Activated gamma-delta T cell treated with anti-CD3 and anti-CD28 coated beads, Interleukin-2, amount 50 U/mL, for 16 hours (primary cell): ENCODE results near the gene ANO8.

Source experiments
- DNase-seq: peaks from one replicate; pipeline ENCODE4 v3.0.0-alpha.2; 2020; ENCODE audit warnings: low read depth

ANO8 gene

DNA sequence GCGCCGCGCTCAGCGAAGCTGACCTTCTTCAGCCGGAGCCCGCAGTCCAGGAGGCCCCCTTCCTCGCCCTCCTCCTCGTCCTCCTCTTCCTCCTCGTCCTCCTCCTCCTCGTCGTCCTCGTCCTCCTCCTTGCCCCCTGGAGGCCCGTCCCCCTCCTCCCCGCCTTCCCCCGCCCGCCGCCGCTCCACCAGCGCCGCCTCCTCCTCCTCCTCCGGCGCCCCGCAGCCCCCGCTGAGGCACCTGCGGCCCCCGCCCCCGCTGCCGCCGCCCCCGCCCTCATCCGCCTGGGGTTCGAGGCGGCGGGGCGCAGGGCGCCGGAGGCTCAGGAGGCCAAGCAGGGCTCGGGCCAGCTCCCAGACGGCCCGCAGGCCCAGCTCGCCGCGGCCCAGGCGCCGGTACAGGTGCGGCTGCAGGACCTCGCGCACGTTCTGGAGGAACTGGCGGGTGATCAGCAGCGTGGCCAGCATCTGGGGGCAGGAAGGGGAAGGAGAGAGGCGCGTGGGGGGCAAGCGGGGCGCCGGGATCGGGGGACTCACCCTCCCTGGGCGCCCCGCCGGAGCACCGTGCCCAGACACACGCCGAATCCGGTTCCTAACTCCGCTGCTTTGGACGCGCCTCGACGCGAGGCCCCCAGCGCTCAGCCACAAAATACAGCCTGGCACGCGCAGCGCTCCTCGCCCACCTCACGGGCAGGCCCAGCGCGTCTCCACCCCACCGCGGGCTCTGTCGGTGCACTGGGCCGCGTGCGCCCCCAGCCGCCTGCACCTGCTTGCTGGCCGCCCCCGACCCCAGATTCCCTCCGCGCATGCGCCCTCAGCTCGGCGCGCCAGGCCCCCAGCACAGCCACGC, 5.9 kb downstream of the ANO8 start:
- DNase-seq, result no peak

DNA sequence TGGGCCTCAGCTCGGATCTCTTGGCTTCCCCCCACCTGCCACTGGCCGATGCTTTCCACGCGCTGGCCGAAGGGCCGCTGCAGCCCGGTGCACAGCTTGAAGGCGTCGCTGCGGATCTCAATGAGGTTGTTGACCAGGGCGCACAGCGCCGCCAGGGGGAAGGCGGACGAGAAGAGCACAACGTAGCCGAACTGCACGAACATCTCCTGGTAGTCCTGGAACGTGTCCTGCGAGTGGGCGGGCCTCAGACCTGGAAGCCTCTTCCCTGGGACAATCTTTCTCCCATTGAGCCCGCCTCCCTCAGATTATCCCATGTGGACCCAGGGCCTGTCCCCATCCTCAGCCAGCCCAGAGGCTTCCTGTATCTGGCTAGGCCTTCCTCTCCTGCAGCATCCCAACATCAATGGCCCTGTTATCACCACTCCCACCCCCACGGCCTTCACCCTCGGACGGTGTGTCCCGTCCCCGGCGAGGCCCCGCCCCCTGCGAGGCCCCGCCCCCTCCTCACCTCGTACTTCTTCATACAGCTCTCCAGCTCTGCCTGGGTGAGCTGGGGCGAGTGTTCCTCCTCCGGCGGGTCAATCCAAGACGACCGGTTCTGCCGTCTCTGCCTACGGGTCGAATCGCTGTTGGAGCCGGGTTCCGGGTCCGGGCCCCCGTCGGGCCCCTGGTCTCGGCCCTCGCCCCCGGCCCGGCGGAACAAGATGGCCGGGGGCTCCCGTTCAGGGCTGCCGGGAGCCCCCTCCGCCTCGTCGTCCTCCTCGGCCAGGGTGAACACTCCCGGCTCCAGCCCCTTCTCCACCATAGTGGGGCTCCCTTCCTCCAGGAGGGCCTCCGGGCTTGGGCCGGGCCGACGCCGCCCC, 6.8 kb downstream of the ANO8 start:
- peak; percentile 29 for DNase-seq

DNA sequence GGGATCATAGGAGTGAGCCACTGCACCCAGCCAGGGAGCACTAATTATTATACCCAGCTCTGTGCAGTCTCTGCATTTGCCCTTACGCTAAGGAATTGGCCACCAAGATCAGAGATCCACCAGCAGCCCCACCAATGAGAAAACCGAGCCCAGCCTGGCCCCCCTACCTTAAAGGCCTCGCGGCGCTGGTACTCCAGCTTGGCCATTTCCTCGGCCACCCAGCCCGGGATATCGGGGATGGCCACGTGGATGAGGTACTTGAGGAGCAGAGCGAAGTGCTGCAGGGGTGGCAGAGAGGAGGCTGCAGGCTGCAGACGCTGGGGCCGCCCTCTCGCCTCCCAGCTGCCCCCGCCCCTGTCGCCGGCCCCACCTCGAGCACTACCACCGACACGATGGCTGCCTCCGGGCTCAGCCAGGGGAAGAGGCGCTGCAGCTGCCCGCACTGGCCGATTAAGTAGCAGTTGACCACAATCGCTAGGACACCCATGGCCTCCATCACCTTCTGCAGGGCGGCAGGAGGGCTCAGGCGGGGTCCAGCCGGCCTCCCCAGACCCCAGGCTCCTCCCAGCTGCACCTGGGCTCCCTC, 7.5 kb downstream of the ANO8 start:
- DNase-seq, result no peak

DNA sequence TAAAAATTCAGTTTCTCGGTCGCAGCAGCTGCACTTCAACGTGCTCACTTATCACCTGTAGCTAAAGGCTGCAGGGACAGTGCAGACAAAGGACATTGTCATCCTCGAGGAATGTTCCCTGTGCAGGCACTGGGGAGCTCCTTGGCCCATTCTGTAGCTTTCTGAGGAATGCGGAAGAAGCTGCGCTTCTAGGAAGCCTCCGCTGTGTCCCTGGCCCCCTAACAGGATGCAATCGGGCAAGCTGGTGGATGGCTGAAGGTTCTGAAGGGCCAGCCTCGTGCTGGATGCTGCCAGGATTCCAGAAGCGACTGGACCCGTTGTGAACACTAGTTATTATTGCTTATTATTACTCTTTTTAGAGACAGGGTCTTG, 8.1 kb downstream of the ANO8 start:
- DNase-seq, result no peak

DNA sequence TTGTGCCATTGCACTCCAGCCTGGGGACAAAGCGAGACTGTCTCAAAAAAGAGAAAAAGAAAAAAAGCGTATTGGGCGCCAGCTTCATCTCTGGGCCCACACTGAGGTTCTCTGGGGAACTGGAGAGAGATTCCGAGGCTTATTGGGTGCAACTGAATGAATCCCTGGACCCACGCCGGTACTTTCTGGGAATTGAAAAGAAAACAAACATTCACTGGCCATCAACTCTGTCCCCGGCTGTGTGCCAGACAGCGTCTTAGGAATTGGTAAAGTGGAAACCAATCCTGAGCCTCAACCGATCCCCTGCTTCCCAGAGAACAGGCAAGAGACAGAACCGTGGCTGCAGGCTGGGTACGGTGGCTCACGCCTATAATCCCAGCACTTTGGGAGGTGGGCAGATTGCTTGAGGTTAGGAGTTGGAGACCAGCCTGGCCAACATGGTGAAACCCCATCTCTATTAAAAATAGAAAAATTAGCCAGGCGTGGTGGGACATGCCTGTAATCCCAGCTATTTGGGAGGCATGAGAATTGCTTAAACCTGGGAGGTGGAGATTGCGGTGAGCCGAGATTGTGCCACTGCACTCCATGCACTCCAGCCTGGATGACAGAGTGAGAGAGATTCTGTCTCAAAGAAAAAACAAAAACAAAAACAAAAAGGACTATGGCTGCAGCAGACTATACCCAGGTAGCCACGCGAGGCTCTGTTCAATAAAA, 8.6 kb downstream of the ANO8 start:
- DNase-seq, result no peak

DNA sequence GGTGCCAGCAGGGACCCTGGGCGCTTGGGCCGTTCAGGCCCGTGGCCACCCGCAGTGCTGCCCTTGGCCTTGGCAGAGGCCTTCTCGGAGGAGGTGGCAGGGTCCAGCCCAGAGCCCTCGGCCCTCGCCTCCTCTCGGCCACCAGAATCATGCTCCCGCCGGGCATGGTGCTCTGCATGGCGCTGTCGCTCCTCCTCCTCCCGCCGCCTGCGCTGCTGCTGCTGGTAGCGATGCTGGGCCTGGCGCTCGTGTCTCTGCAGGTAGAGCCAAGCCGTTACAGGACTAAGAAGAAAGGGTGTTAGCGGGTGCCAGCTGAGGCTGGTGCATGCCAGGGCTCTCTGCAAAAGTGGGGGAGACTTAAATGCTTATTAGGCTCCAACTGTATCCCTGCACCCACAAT, 9.5 kb downstream of the ANO8 start:
- DNase-seq, result no peak

DNA sequence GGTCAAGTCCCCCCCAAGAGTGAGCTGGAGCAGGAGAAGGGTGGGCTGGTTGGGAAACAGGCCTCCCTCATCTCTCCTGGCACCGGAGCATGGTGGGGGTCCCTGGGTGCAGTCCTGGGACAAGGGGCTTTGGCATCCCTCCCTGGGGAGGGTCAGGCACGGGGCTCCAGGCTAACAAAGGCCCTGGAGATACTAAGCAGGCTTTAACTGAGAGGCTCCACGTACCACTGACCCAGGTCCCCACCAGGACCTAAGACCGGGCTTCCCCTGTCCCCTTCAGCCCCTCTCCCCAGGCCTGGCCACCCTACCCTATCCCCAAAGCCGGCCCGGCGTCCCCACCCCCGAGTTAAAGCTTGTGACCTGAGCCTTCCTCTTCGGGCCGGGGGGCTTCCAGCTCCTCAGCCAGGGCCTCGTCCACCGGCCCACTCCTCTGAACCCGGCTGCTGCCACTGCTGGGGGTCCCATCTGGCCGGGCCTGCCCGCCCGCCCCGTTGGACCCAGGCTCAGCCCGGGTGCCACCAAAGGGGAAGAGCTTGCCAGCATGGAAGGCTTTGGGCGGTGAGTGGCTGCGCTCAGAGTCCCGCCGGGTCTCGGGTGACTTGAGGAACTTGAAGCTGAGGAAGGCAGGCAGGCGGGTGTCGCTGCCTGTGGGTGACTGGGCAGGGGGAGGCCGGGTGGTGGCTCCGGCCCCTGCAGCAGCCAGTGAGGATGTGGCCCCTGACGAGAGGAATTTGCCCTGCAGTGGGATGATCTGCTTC, 10.1 kb downstream of the ANO8 start:
- DNase-seq, result no peak

DNA sequence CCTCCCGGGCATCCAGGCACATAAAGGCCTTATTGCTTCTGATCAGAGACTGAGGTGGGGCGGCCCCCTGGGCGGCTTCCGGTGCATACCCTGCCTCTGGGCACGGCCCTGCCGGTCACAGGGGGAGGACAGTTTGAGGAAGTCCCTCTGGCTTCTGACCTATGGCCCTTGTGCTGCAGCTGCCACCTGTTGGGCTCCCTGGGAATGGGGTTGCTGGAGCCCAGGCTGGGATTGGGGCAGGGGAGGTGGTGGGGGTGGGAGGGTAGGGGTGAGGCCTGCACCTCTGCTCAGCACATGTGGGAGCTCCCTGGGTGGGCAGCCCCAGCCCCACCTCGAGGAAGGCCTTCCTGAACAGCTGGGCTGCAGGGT, 10.7 kb downstream of the ANO8 start:
- DNase-seq, result no peak

DNA sequence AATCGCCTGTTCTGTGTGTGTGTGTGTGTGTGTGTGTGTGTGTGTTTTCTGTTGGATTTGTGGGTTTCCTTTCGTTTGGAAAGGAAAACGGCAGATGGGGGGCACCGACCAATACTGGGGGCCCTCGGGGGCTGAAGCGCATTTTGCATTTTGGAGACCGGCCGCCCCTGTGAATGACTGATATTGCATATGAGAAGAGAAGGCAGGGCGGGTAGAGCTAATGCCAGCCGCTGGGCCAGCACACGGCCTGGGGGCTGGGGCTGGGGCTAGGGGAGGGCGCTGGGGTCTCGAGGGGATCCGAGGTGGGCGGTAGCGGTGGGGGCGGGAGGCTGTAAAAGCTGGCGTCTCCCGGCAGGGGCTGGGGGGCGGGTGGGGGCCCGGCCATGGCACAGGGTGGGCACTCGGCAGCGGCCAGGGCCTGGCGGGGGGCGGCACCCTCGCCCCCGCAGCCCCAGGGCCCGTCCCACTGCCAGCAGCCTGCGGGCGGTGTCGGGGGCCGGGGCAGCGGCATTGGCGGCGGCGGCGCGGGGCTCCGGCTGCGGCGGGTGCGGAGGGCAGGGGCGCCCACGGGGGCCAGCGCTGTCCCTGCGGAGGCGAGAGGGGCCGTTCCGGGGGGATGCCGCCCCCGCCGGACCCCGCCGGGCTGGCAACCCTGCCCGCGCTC, 11.2 kb downstream of the ANO8 start:
- DNase-seq, result no peak

DNA sequence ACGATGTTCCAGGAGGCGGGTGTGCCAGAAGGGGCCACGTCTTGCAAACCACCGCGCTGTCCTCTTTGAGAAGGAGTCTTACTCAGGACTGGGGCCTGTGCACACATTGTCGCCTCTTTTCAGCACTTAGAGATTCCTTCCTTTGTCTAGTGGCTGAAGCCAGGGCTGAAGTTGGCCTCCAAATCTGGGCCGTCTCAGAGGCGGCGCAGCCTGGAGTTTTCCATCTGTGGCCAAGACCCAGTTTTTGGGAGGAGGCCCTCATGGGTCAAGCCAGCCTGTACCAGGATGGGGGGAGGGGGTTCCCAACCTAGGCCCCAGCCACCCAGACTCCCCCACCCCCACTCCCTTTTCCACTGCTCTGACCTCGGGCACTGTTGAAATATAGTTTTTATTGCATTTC, 11.8 kb downstream of the ANO8 start:
- DNase-seq, result no peak

DNA sequence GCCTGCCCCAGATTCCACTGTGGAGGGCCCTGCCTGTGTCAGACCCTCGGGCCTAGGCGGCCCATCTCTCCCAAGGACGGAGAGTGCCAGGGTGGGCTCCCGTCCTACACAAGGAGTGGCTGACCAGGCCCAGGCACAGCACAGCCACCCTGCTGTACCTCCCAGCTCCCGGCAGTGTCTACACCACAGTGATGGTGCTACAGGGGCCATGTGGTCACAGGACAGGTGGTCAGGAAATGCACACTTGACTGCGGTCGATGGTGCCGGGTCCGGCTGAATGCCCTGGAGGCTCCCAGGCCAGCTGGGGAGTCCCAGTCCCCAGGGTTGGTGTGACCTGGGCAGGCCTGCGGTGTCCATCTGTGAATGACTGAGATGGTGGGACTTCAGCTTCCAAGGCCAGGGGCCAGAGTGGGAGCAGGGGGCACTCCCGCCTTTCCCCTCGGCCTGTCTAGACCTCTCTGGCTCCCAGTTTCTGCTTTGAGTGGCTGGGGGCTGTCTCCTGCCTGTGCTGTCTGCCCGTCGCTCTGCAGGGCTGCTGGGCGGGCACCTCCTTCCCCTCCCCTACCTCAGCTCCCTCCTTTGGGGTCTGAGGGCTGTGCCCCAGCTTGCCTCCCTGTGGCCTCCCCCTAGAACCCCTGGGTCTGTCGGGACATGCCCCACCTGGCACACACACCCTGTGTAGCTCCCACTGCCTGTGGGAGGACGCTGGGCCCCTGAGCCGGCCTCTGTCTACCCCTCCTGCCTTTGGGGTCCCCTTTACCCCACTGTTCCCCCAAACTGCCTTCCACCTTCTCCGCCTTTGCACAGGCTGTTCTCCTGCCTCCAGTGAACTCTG, 12.8 kb downstream of the ANO8 start:
- no peak for DNase-seq

DNA sequence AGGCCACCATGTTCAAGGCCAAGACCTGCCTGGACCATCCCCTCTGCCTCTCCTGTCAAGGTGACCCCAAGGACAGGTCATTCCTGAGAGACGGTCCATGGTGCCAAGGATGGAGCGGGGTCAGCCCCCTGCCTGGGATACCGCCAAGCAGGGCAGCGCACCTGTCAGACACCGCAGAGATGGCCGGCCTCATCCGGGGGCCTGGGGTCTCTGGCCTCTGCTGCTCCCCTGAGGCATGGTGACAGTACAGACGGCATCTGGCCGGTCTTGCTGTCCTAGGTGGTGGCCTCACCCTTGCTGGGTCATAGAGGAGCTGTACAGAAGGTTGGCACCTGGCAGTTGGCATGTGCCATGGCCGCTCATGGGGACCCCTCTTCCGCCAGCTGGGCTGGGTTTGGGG, 14.2 kb downstream of the ANO8 start:
- DNase-seq, result no peak

DNA sequence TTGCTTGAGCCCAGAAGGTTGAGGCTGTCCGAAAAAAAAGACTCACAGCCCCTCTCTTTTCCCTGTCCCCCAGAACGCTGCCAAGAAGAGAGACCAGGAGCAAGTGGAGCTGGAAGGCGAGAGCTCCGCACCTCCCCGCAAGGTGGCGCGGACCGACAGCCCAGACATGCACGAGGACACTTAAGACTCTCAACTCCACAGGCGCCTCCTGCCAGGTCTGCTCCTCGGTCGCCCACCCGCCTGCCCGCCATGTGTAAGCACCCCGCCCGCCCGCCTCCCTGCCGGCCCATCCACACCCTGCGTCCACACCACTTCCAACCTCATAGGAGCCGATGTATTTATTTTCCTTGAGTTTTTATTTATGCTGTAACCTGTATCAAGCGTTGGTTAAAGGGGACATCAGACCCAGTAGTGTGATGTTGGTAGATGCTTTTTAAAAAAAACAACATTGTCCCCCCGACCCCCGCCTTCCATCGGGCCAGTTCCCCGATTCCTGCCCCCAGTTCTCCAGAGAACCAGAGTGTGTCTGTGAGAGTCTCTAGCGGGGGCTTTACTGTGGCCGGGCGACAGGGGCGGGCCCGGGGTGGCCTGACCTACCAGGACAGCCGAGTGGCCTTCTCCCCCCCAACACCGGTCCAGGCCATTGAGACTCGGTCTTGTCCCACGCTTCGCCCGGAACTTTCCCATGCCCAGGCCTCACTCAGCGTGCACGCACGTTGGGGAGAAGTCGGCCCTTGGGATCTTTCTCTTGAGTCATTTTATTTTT, 15.0 kb downstream of the ANO8 start:
- DNase-seq, result no peak

DNA sequence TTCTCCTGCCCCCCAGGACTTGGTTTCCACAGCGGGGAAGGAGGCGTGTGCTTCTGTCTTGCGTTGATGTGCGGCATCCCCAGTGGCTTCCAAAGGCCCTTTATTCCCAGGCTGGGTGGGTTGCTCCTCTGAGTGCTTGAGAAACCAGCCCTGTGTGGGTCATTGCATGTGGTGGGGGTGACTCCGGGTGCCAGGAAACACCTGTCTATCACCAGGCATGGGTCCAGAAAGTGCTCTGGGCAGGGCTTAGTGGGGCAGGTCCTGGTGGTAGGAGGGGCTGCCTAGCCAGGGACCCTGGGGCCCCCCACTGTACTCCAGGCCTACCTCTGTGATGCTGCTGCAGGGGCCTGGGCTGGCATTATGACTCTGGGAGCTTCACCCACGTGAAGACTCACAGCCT, 15.7 kb downstream of the ANO8 start:
- DNase-seq, result no peak

DNA sequence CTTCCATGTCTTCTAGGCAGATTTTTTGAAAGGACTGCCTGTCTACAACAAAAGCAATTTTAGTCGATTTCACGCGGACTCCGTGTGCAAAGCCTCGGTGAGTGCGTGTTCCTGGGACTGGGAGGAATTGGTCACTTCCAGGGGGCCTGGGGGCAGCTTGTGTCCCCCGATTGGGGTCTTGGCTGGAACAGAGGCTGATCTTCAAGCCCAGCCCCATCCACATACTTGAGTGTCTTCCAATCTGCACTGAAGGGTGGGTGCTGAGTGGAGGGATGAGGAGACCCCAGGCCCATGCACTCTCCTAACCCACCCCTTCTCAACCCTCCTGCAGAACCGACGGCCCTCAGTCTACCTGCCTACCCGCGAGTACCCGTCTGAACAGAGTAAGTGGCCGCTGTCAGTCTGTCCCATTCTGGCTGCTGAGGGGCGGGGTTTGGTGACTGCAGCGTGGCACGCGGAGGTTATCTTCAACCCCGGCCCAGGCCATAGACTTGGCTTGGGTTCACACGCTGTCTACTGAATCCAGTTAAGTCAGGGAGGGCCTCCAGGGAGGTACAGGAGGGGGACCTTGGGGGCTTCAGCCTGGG, 20.6 kb downstream of the ANO8 start:
- DNase-seq, result no peak

DNA sequence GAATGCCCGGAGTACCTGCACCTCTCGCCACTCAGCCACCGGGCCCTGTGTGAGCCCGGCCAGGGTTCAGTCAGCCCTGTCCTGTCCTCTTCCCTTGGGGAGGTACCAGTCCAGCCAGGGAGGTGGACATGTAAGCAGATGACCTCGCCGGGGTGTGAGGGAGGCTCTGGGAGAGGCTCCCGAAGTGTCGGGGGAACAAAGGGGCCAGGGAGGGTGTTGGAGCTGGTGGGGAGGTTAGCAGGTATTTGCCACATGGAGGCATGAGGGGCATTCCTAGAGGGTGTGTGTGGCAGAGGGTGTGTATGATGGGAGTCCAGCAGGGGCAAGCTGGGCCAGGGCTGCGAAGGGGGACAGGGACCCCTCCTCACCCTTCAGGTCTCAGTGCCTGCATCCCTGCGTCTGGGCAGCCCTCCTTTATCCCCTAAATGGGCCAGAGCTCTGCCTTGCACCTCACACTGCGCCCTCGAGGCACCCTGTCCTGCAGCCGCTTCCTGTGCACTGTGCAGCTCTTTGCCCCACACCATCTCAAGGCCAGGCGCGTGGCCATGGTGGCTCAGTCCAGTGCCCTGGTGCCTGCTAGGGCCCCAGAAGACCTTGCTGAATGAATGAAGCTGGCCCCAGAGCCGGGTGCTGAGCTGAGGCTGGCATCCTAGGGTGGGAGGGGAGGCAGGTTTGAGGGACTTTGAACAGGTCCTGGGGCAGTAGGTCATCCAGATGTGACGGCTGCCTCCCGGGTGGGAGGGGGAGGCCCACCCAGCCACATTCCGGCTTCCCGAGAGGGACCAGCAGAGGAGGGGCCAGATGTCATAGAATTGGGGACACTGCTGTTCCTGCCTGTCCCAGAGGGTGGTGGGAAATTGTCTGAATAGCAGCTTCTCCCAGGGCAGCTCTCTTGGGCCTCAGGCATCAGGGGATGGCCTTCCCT, 22.2 kb downstream of the ANO8 start:
- DNase-seq, result no peak

DNA sequence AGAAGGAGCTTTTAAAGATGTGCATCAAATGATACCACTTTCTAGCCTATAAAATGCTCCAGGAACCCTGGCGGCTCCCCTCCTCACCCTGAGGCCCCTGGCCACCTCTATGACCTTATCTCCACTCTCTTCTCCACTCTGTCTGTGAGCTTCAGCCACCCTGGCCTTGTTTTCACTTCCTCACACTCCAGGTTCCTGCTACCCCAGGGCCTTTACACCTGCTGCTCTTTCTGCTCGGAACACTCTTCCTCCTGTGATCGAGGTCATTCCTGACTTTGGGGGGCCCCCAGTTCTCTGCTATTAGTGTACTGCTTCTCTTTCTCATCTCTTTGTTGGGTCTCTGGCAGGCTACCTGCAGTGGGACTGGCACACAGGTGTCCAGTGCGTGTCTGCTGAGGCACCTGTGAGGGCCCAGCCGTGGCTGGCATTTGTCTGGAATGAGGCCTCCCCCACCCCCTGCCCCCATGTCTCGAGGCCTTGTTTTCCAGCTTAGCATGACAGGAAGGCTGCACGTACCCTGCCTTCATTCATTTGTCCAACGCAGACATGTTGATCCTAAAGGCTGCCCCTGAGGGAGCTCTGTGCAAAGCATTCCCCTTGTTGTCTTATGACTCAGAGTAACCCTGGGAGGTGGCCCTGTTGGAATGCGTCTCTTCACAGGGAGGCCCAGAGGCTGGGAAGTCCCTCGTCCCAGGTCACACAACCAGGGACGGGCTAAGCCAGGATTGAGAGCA, 23.0 kb downstream of the ANO8 start:
- DNase-seq, result no peak
